OCI-LY1 (cell line): Measurements from ENCODE around the gene MLX.

Experiments used
- H2AFZ ChIP-seq: fragments of 200-600 bp; sonication (generic), shearing (Covaris generic); 2 replicates; pipeline ENCODE4 v1.6.0; 2014; ENCODE audit warnings: antibody characterized with exemption, mild to moderate bottlenecking, low read length
- H3F3A ChIP-seq: fragments of 200-600 bp; sonication (generic), shearing (Covaris generic); 2 replicates; pipeline ENCODE4 v1.6.0; 2014; ENCODE audit warnings: mild to moderate bottlenecking, antibody characterized with exemption, low read length, moderate library complexity; ENCODE audit not compliant: insufficient read depth
- H3K27ac ChIP-seq: fragments of 200-600 bp; sonication (generic); 2 replicates; pipeline ENCODE4 v1.5.1; 2014; ENCODE audit warnings: low read length, mixed run types, mild to moderate bottlenecking, low read depth; ENCODE audit not compliant: poor library complexity, severe bottlenecking
- H3K27me3 ChIP-seq: fragments of 200-600 bp; sonication (generic); 2 replicates; pipeline ENCODE4 v1.6.0; 2014; ENCODE audit warnings: antibody characterized with exemption, mild to moderate bottlenecking, low read length, moderate library complexity; ENCODE audit not compliant: insufficient read depth
- H3K36me3 ChIP-seq: fragments of 200-600 bp; sonication (generic); 2 replicates; pipeline ENCODE4 v1.6.1; 2014; ENCODE audit warnings: mild to moderate bottlenecking, antibody characterized with exemption, low read length, moderate library complexity, mixed read lengths; ENCODE audit not compliant: insufficient read depth
- H3K4me1 ChIP-seq: fragments of 200-600 bp; sonication (generic); 2 replicates; pipeline ENCODE4 v1.5.1; 2014; ENCODE audit warnings: mild to moderate bottlenecking, low read length, moderate library complexity; ENCODE audit not compliant: insufficient read depth, severe bottlenecking
- H3K4me2 ChIP-seq: fragments of 200-600 bp; sonication (generic), shearing (Covaris generic); 2 replicates; pipeline ENCODE4 v1.6.1; 2014; ENCODE audit warnings: low read length
- H3K4me3 ChIP-seq: fragments of 200-600 bp; sonication (generic); 2 replicates; pipeline ENCODE4 v1.5.1; 2014; ENCODE audit warnings: low read length, low read depth, mild to moderate bottlenecking, mixed read lengths; ENCODE audit not compliant: poor library complexity, severe bottlenecking
- H3K79me2 ChIP-seq: fragments of 200-600 bp; shearing (Covaris generic); 2 replicates; pipeline ENCODE4 v1.6.1; 2016; ENCODE audit warnings: mixed run types, low read length, mixed read lengths; ENCODE audit not compliant: insufficient read depth
- H3K9ac ChIP-seq: fragments of 200-600 bp; sonication (generic), shearing (Covaris generic); 2 replicates; pipeline ENCODE4 v1.6.1; 2014; ENCODE audit warnings: mild to moderate bottlenecking, low read length, mixed read lengths
- H3K9me2 ChIP-seq: fragments of 200-600 bp; sonication (generic), shearing (Covaris generic); 2 replicates; pipeline ENCODE4 v1.6.1; 2014; ENCODE audit warnings: low read depth, mild to moderate bottlenecking, low read length, mixed read lengths
- H3K9me3 ChIP-seq: fragments of 200-600 bp; shearing (Covaris generic); 2 replicates; pipeline ENCODE4 v1.6.1; 2014; ENCODE audit warnings: low read length, mixed read lengths
- H4K20me1 ChIP-seq: fragments of 200-600 bp; sonication (generic), shearing (Covaris generic); 2 replicates; pipeline ENCODE4 v1.6.0; 2016; ENCODE audit warnings: mild to moderate bottlenecking, low read length; ENCODE audit not compliant: insufficient read depth
- EZH2 ChIP-seq: fragments of 200-600 bp; sonication (generic), shearing (Covaris generic); IDR thresholded peaks from 2 replicates; pipeline ENCODE4 v1.8.0; 2017; ENCODE audit warnings: borderline replicate concordance, mixed run types, mild to moderate bottlenecking, antibody characterized with exemption, low read length, moderate library complexity, mixed read lengths
- TF ChIP-seq, protein P1 (sequence below): fragments of 200-600 bp; sonication (generic), shearing (Covaris generic); IDR thresholded peaks from 2 replicates; pipeline ENCODE4 v1.5.1; 2017; ENCODE audit warnings: mild to moderate bottlenecking, antibody characterized with exemption, low read length, moderate library complexity, mixed read lengths

Gene MLX, protein sequence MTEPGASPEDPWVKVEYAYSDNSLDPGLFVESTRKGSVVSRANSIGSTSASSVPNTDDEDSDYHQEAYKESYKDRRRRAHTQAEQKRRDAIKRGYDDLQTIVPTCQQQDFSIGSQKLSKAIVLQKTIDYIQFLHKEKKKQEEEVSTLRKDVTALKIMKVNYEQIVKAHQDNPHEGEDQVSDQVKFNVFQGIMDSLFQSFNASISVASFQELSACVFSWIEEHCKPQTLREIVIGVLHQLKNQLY

DNA sequence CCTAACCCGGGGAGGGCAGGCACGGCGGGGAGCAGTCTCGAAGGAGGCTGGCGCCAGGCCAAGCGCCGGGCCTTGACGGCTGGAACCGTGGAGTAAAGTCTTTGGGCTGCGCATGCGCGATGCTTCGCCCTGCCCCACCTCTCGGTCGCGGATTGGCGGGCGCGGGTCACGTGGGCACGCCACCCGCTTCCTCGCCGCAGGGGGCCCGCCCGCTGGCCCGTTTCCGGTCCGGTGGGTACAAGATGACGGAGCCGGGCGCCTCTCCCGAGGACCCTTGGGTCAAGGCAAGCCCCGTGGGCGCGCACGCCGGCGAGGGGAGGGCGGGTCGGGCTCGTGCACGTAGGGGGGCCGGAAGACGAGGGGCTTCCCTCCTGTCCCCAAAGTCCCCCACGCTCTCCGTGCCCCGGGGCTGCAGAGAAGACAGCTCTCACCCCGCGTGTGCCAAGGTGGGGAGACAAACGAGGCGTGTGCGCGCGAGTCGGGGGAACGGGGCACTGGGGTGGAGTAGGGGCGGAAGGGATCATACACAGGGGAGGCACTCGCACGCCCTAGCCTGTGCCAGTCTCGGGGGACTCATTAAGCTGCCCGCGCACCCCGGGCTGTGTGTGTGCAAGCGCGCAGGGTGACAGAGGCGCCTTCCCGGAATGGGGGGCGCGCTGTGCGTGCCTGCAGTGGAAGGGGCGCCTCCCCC is at the start of gene MLX:
MLX (plus strand) TSS at position 218 of the 691 bp plus-strand sequence; CDS start at position 243, 25 bp downstream.
- Histone ChIP-seq H2AFZ (no peak within 1 kb of the TSS), H3K27me3 (no peaks in the 10 kb centered on the region), H4K20me1 (no peaks in the 10 kb centered on the region), H3K79me2 (no peaks in the 10 kb centered on the region), H3K36me3 (peaks cover 66% of the 10 kb centered on the region), H3K9ac (peak within 1 kb of the TSS; percentile 88), H3K4me1 (peaks cover 32% of the 10 kb centered on the region), H3F3A (no peaks in the 10 kb centered on the region; the same call in 1 of the 2 replicates), H3K4me2 (peak within 1 kb of the TSS; percentile 100), H3K4me3 (peak within 1 kb of the TSS; percentile 76), H3K27ac (peak within 1 kb of the TSS; percentile 49), H3K9me2 (no peaks in the 10 kb centered on the region), H3K9me3 (no peaks in the 10 kb centered on the region)
- TF ChIP-seq EZH2, result no peak
- TF ChIP-seq, protein P1, sequence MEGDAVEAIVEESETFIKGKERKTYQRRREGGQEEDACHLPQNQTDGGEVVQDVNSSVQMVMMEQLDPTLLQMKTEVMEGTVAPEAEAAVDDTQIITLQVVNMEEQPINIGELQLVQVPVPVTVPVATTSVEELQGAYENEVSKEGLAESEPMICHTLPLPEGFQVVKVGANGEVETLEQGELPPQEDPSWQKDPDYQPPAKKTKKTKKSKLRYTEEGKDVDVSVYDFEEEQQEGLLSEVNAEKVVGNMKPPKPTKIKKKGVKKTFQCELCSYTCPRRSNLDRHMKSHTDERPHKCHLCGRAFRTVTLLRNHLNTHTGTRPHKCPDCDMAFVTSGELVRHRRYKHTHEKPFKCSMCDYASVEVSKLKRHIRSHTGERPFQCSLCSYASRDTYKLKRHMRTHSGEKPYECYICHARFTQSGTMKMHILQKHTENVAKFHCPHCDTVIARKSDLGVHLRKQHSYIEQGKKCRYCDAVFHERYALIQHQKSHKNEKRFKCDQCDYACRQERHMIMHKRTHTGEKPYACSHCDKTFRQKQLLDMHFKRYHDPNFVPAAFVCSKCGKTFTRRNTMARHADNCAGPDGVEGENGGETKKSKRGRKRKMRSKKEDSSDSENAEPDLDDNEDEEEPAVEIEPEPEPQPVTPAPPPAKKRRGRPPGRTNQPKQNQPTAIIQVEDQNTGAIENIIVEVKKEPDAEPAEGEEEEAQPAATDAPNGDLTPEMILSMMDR, result no peak; the same call in 1 of the 2 replicates

DNA sequence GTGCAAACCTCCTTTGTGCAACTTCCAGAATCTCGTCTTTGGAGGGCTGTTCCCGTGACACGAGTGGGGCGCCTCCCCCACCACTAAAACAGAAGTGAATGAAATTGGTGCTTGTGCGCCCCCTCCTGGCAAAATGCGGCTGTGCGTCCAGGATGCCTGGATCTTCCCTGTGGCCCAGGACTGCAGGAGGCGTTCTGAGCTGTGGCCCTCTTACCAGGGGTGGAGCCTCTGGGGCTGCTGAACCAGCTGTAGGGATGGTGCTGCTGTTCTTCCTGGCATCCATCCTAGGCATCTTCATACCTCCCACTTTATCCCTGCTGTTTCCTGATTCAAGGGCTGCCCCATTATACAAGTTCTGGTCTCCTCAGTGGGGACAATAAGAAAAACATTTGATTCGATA is 49.4 kb upstream of the MLX start:
- H3K9ac ChIP-seq, result no peak overlapping the region
- no peaks in the 10 kb centered on the region for H3K79me2 ChIP-seq
- no peak overlapping the region for H3K27ac ChIP-seq
- no peaks in the 10 kb centered on the region for H3K27me3 ChIP-seq
- H3K9me2 ChIP-seq, result no peaks in the 10 kb centered on the region
- no peak overlapping the region for H2AFZ ChIP-seq
- no peaks in the 10 kb centered on the region; the same call in 1 of the 2 replicates for H3F3A ChIP-seq
- H3K4me3 ChIP-seq, result no peak overlapping the region
- TF ChIP-seq, protein P1, result peak; percentile 98
- TF ChIP-seq EZH2, result no peak
- peaks cover 10% of the 10 kb centered on the region; the same call in 1 of the 2 replicates for H3K36me3 ChIP-seq
- H4K20me1 ChIP-seq, result no peaks in the 10 kb centered on the region
- H3K4me1 ChIP-seq, result no peaks in the 10 kb centered on the region
- H3K4me2 ChIP-seq, result no peak overlapping the region
- no peaks in the 10 kb centered on the region for H3K9me3 ChIP-seq

DNA sequence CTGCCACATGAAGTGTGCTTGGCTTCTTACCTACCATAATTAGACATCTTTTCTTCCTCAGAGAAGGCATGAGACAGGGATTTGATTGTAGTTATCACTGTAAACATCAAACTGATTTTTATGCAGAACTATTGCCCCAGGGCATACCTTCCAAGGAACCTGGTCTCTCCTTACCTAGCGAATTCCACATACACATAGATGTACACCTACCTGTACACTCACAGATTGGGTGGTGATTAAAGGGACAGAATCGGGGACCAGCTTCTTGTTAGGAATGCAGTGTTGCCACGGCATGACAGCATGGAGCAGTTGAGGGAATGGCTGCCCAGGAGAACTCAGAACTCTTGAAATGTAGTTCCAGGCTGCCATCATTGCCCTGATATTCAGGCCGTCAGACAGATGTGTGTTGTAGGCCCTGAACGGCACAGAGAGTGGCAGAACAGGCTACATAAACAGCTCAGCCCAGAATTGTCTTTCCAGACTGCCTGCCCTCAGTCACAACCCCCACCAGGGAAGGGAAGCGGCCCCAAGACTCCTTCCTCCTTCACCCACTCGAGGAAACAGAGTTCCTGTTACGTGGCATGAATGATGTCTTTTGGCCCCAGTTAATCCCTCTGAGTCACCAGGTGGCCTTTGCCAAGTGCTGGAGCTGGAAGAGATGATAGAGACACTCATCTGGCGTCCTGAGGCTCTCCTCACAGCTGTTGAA is 48.7 kb upstream of the MLX start:
- Histone ChIP-seq H3K9ac (no peak overlapping the region), H3K36me3 (peaks cover 10% of the 10 kb centered on the region; the same call in 1 of the 2 replicates), H3K9me3 (no peaks in the 10 kb centered on the region), H3K79me2 (no peaks in the 10 kb centered on the region), H3F3A (no peaks in the 10 kb centered on the region; the same call in 1 of the 2 replicates), H3K4me2 (no peak overlapping the region), H3K4me3 (no peak overlapping the region), H3K27me3 (no peaks in the 10 kb centered on the region), H4K20me1 (no peaks in the 10 kb centered on the region), H3K27ac (no peak overlapping the region), H3K9me2 (no peaks in the 10 kb centered on the region), H2AFZ (no peak overlapping the region), H3K4me1 (no peaks in the 10 kb centered on the region)
- TF ChIP-seq, protein P1, result no peak
- no peak for TF ChIP-seq EZH2
